ENCODE measurements around the gene FRAS1.

FRAS1 gene

GRCh38 chr4:78033861-78034260 is 23.3 kb upstream of the FRAS1 start:
- Mint-ChIP-seq H3K36me3 (no peaks in the 10 kb centered on the region), H3K9me3 (no peaks in the 10 kb centered on the region), H3K4me1 (no peaks in the 10 kb centered on the region), H3K4me3 (no peak overlapping the region), H3K27me3 (peaks cover 8% of the 10 kb centered on the region), H3K27ac (no peak overlapping the region)
- DNase-seq (ENCODE audit: low spot score in 2 of 2) (no peak), ATAC-seq (ENCODE audit: low read depth) (no peak)

DNA sequence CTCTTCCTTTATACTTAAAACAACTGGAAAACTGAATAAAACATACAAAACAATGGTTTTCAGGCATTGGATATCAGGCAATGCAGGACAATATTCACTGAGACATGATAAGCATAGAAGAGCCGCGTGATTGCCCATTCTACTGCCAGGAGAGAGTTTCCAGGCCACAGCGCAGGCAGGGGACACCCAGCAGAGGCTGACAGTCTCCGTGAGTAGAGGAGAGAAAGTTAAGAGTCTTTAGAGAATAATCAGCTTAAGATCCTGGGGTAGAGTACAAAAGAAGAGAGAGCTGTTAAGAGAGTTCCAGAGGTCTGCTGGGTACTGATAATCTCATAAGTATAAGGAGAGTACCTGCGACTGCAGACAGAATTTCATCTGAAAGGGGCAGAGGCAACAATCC is 18.4 kb upstream of the FRAS1 start:
- Mint-ChIP-seq H3K27ac (no peak overlapping the region), H3K9me3 (peaks cover 4% of the 10 kb centered on the region), H3K4me3 (no peak overlapping the region), H3K4me1 (no peaks in the 10 kb centered on the region), H3K27me3 (peaks cover 2% of the 10 kb centered on the region), H3K36me3 (no peaks in the 10 kb centered on the region)
- no peak for DNase-seq (ENCODE audit: low spot score in 2 of 2)
- ATAC-seq (ENCODE audit: low read depth), result no peak

DNA sequence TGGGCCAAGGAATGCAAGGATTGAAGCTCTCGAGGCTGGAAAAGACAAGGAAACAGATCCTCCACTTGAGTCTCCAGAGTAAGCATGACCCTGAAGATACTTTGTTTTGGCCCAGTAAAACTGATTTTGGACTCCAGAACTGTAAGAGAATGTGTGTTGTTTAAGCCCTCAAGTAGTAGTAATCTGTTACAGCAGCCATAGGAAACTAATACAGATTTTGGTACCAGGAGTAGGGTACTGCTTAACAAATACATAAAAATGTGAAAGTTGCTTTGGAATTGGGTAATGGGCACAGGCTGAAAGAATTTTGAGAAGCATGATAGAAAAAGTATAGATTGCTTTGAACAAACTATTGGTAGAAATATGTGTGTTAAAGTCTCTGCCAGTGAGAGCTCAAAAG is 17.4 kb upstream of the FRAS1 start:
- H3K4me3 Mint-ChIP-seq, result no peak overlapping the region
- no peak overlapping the region for H3K27ac Mint-ChIP-seq
- peaks cover 4% of the 10 kb centered on the region for H3K9me3 Mint-ChIP-seq
- ATAC-seq (ENCODE audit: low read depth) (no peak), DNase-seq (ENCODE audit: low spot score in 2 of 2) (no peak)
- H3K4me1 Mint-ChIP-seq, result no peaks in the 10 kb centered on the region
- H3K27me3 Mint-ChIP-seq, result peaks cover 2% of the 10 kb centered on the region
- no peaks in the 10 kb centered on the region for H3K36me3 Mint-ChIP-seq

DNA sequence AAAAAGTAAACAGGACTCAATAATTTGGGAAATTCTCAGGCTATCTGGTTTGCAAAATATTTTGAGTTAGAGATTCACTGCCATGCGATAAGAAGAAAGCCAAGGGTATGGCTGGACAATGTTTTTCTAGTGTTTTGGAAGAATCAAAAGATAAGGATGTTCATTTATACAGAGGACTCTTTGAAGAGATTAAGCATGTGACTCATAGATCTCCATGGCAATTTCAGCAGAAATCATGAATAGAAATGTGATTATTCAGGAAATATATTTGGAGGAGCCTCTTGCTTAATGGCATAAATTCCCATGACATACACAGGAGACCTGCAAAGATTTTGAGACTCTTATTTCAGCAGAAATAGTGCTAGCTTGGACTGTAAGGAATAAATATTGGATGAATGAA is 16.7 kb upstream of the FRAS1 start:
- Mint-ChIP-seq H3K27me3 (no peaks in the 10 kb centered on the region), H3K27ac (no peak overlapping the region), H3K36me3 (no peaks in the 10 kb centered on the region), H3K4me1 (no peaks in the 10 kb centered on the region), H3K4me3 (no peak overlapping the region), H3K9me3 (peaks cover 4% of the 10 kb centered on the region)
- no peak for DNase-seq (ENCODE audit: low spot score in 2 of 2)
- ATAC-seq (ENCODE audit: low read depth), result no peak

DNA sequence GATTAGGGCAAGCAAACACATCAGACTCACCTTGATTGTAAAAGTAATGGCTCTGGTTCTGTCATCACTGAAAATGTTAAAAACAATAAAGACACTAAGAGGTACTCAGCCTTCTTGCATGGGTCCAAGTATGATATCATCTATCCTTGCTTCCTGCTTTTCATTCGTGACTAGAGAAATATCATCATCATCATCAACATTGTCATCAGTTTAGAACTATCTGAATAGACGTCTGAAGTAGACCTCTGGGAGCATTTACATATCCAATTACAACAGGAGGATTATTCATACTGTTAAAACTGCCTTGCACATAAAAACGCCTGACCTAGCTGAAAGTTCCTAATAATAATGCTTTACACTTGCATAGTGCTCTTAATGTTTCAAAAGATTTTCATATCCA is 9.8 kb upstream of the FRAS1 start:
- no peaks in the 10 kb centered on the region for H3K27me3 Mint-ChIP-seq
- no peaks in the 10 kb centered on the region for H3K4me1 Mint-ChIP-seq
- DNase-seq (ENCODE audit: low spot score in 2 of 2), result no peak
- no peak for ATAC-seq (ENCODE audit: low read depth)
- H3K9me3 Mint-ChIP-seq, result no peaks in the 10 kb centered on the region
- H3K4me3 Mint-ChIP-seq, result no peak overlapping the region
- H3K36me3 Mint-ChIP-seq, result no peaks in the 10 kb centered on the region
- no peak overlapping the region for H3K27ac Mint-ChIP-seq

DNA sequence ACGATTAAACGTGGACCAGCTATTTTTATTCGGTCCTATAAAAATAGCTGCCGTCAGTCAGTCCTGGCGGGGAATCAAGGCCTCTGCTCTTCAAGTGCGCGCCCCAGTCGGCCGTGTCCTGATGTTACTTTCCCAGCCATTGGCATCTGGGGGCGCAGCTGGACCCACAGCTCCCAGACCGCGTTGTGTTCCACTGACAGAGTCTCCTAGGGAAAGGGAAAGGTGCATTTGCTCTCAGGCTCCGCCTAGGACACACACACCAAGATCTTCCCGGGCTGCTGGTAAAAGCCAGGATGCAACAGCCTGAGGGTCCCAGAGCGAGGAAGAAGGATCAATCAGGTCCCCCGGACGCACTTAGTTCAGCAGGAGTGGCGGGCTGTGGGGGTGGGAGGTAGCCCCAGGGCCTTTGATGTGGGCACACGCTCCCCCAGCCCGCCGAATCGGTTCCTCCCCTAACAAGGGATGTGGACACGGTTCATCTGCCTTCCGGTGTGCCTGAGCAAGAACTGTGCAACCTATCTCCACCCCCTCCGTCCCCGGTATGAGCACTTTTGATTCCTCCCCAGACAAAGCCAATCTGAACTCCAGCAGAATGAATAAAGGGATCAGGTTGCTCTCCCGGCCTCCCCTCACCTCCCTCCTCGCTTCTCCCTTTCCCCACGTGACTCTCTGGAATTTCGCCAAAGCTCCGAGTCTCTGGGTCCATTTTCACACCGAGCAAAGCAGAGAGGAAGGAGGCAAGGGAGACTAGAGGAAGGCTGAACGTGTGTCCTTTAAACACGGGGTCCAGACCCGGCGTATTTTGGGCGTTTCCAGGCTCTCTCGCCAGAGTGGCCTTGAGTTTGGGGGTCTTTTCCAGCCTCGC is 626 bp upstream of the FRAS1 start:
- peak overlapping the region; percentile 96 for H3K4me3 Mint-ChIP-seq
- no peaks in the 10 kb centered on the region for H3K36me3 Mint-ChIP-seq
- no peaks in the 10 kb centered on the region for H3K9me3 Mint-ChIP-seq
- peak overlapping the region; percentile 80 for H3K27ac Mint-ChIP-seq
- ATAC-seq (ENCODE audit: low read depth), result peak; percentile 75
- peaks cover 17% of the 10 kb centered on the region for H3K27me3 Mint-ChIP-seq
- DNase-seq (ENCODE audit: low spot score in 2 of 2), result peak; percentile 25 to 39
- H3K4me1 Mint-ChIP-seq, result peaks cover 22% of the 10 kb centered on the region

- Mint-ChIP-seq H3K4me1 (peaks cover 22% of the 10 kb centered on the region), H3K9me3 (no peaks in the 10 kb centered on the region), H3K4me3 (peak overlapping the region; percentile 96), H3K36me3 (no peaks in the 10 kb centered on the region), H3K27ac (peak overlapping the region; percentile 49), H3K27me3 (peaks cover 17% of the 10 kb centered on the region)
- DNase-seq (ENCODE audit: low spot score in 2 of 2), result peak; percentile 16 to 26
- ATAC-seq (ENCODE audit: low read depth), result peak; percentile 28
Measured at GRCh38 chr4:78057600-78058550, 752 bp downstream of the FRAS1 start.

- Mint-ChIP-seq H3K9me3 (no peaks in the 10 kb centered on the region), H3K4me3 (peak overlapping the region; percentile 96), H3K27ac (peak overlapping the region; percentile 45), H3K27me3 (peaks cover 14% of the 10 kb centered on the region), H3K4me1 (peaks cover 22% of the 10 kb centered on the region), H3K36me3 (no peaks in the 10 kb centered on the region)
- DNase-seq (ENCODE audit: low spot score in 2 of 2) (peak; percentile 7 to 15), ATAC-seq (ENCODE audit: low read depth) (peak; percentile 23)
Measured at GRCh38 chr4:78058591-78059523, 1.7 kb downstream of the FRAS1 start.

DNA sequence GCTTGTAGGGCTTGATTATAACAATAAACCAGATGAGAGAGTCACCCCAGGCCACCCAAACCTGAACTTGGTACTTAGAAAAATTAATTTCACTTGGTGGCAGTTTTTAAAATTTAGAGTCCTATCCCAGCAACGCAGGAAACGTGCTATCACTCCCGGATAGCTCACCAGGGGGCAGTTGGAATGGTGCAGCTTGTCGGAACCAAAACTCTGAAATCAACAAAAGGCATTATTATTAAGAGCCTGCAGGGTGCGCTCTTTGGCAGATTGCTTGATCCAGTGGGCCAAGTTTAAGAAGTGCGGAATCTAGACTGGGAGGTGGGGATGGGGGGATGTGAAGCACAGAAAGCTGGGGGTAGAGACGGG is 2.4 kb downstream of the FRAS1 start:
- peak in 1 of 2 donors; percentile 20 for DNase-seq (ENCODE audit: low spot score in 2 of 2)
- Mint-ChIP-seq H3K36me3 (no peaks in the 10 kb centered on the region), H3K27ac (no peak overlapping the region), H3K27me3 (peaks cover 14% of the 10 kb centered on the region), H3K4me1 (peaks cover 22% of the 10 kb centered on the region), H3K9me3 (no peaks in the 10 kb centered on the region), H3K4me3 (peak overlapping the region; percentile 64)
- ATAC-seq (ENCODE audit: low read depth), result peak; percentile 31

DNA sequence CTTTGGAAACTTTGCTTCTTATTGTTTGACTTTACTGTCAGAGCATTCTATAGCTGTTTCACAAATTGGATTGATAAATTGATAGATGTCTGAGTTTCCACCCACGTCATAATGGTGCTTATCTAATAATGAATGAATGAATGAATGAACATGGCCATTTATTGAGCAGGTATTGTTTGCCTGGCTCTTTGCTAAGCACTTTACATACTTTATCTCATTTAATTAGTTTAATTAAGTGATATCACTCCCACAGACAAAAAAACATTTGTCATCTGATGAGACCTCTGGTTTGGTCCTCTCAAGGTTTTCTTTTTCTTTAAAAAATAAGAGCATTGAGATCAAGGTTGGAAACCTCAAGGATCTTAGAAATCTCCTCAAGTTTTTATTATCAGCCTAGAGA is 2.8 kb downstream of the FRAS1 start:
- Mint-ChIP-seq H3K27ac (no peak overlapping the region), H3K27me3 (peaks cover 14% of the 10 kb centered on the region), H3K4me1 (peaks cover 22% of the 10 kb centered on the region), H3K36me3 (no peaks in the 10 kb centered on the region), H3K4me3 (no peak overlapping the region), H3K9me3 (no peaks in the 10 kb centered on the region)
- ATAC-seq (ENCODE audit: low read depth) (no peak), DNase-seq (ENCODE audit: low spot score in 2 of 2) (no peak)

- Mint-ChIP-seq H3K9me3 (no peaks in the 10 kb centered on the region), H3K27me3 (peaks cover 14% of the 10 kb centered on the region), H3K36me3 (no peaks in the 10 kb centered on the region), H3K4me3 (no peak overlapping the region), H3K27ac (no peak overlapping the region), H3K4me1 (peaks cover 14% of the 10 kb centered on the region)
- ATAC-seq (ENCODE audit: low read depth), result no peak
- DNase-seq (ENCODE audit: low spot score in 2 of 2), result no peak
Measured at GRCh38 chr4:78061939-78062570, 4.9 kb downstream of the FRAS1 start.

DNA sequence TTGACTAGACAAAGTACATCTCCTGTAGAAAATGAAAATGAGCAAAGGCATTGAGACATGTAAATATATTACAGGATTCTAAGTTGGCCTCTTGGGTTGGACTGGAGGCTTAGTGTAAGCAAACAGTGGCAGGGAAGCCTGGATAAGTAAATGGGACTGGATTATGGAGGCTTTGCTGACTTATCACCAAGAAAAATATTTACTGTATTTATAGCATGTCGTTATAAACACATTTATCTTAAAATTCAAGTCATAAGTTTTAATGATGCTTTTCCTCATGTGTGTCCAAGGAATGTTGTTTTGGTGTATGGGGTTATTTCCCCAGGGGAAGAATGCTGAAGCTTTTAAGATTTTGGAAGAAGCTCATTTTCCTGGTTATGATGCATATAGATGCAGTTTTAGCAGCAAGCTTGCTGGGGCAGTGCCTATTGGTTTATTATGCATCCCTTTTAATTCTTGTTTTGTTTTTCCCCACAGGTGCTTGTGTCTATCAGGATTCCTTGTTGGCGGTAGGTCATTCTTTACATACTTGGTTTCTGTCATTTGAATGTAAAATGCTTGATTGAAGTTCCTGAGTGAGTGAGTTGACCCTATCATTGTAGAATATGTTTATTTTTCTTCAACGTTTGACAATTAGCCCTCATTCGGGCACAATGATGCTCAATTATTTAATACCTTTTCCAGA is 8.5 kb downstream of the FRAS1 start:
- DNase-seq (ENCODE audit: low spot score in 2 of 2), result no peak
- Mint-ChIP-seq H3K36me3 (no peaks in the 10 kb centered on the region), H3K27ac (no peak overlapping the region), H3K4me1 (no peaks in the 10 kb centered on the region), H3K27me3 (peaks cover 14% of the 10 kb centered on the region), H3K4me3 (no peak overlapping the region), H3K9me3 (no peaks in the 10 kb centered on the region)
- no peak for ATAC-seq (ENCODE audit: low read depth)

GRCh38 chr4:78068481-78068880 is 11.4 kb downstream of the FRAS1 start:
- H3K4me3 Mint-ChIP-seq, result no peak overlapping the region
- no peaks in the 10 kb centered on the region for H3K36me3 Mint-ChIP-seq
- DNase-seq (ENCODE audit: low spot score in 2 of 2), result no peak
- no peak overlapping the region for H3K27ac Mint-ChIP-seq
- peaks cover 13% of the 10 kb centered on the region for H3K27me3 Mint-ChIP-seq
- no peaks in the 10 kb centered on the region for H3K4me1 Mint-ChIP-seq
- no peaks in the 10 kb centered on the region for H3K9me3 Mint-ChIP-seq
- no peak for ATAC-seq (ENCODE audit: low read depth)

Measured in memory B cell (primary cell).